SK-N-MC (cell line): ENCODE results near the gene PLEKHA5.

Experiments used
- DNase-seq: peaks from one replicate; pipeline ENCODE4 v3.0.0-alpha.2; 2011; ENCODE audit warnings: low read depth, low spot score
- H3K27ac ChIP-seq: fragments of 200-600 bp; sonication (generic); 2 replicates; pipeline ENCODE4 v1.5.1; 2016; ENCODE audit warnings: mixed run types
- H3K36me3 ChIP-seq: fragments of 200-600 bp; sonication (generic); 2 replicates; pipeline ENCODE4 v1.6.1; 2017; ENCODE audit warnings: antibody characterized with exemption, low read length, mixed read lengths; ENCODE audit not compliant: insufficient read depth
- H3K4me3 ChIP-seq: fragments of 200-600 bp; sonication (generic); 2 replicates; pipeline ENCODE4 v1.5.1; 2016
- H3K9ac ChIP-seq: fragments of 200-600 bp; sonication (generic); 2 replicates; pipeline ENCODE4 v1.8.0; 2017; ENCODE audit warnings: mixed run types, mixed read lengths; ENCODE audit not compliant: insufficient read length
- H3K9me3 ChIP-seq: fragments of 200-600 bp; sonication (generic); 2 replicates; pipeline ENCODE4 v1.6.1; 2017; ENCODE audit warnings: low read depth, mild to moderate bottlenecking, antibody characterized with exemption, low read length, moderate library complexity, mixed read lengths
- EZH2 ChIP-seq: fragments of 200-600 bp; sonication (generic); IDR thresholded peaks from one replicate; pipeline ENCODE4 v1.6.1; 2017; ENCODE audit warnings: antibody characterized with exemption
- FOXP2 ChIP-seq: optimal IDR thresholded peaks from 2 replicates; pipeline ENCODE3; 2011; ENCODE audit warnings: mild to moderate bottlenecking, moderate library complexity; ENCODE audit not compliant: insufficient read depth; ENCODE audit errors: extremely low read length, control extremely low read depth
- POLR2AphosphoS5 ChIP-seq: IDR thresholded peaks from 2 replicates; pipeline ENCODE4 v1.6.1; 2012; ENCODE audit warnings: mild to moderate bottlenecking, low read depth, low read length, borderline replicate concordance

Gene PLEKHA5

DNA sequence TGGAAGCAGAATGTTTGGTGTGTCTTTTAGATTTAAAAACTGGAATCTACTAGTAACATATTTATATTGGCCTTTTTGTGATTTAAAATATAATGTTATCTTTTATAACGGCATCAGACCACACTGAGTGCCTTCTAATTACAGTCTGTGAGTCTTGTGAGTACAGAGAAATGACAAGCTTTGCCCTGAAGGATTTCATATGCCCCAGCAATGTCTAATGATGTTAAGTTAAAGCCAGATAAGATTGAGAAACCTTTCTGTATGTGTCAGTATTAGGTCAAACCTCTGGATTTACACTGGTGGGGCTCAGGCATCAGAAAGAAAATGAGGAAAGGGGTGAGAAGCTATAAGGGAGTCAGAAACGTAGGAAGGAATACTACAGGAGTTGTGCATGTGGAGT lies 25.2 kb downstream of the PLEKHA5 start:
- Histone ChIP-seq H3K4me3 (no peak overlapping the region), H3K27ac (no peak overlapping the region), H3K9ac (no peak overlapping the region), H3K36me3 (no peaks in the 10 kb centered on the region), H3K9me3 (no peaks in the 10 kb centered on the region)
- TF ChIP-seq POLR2AphosphoS5 (no peak), FOXP2 (no peak), EZH2 (no peak)
- DNase-seq: no peak

GRCh38 chr12:19155981-19156734 lies 26.6 kb downstream of the PLEKHA5 start:
- H3K4me3 ChIP-seq: no peak overlapping the region
- no peaks in the 10 kb centered on the region for H3K9me3 ChIP-seq
- H3K9ac ChIP-seq: no peak overlapping the region
- H3K36me3 ChIP-seq: no peaks in the 10 kb centered on the region
- no peak overlapping the region for H3K27ac ChIP-seq
- no peak for TF ChIP-seq POLR2AphosphoS5
- no peak for TF ChIP-seq EZH2
- no peak for TF ChIP-seq FOXP2
- no peak for DNase-seq

GRCh38 chr12:19158923-19159322 lies 29.4 kb downstream of the PLEKHA5 start:
- H3K4me3 ChIP-seq: no peak overlapping the region
- no peak for TF ChIP-seq POLR2AphosphoS5
- no peaks in the 10 kb centered on the region for H3K36me3 ChIP-seq
- no peak overlapping the region for H3K27ac ChIP-seq
- no peaks in the 10 kb centered on the region for H3K9me3 ChIP-seq
- no peak overlapping the region for H3K9ac ChIP-seq
- no peak for DNase-seq

- no peak for TF ChIP-seq FOXP2
- TF ChIP-seq EZH2: no peak
- TF ChIP-seq POLR2AphosphoS5: no peak
- DNase-seq: no peak
- Histone ChIP-seq H3K36me3 (no peaks in the 10 kb centered on the region), H3K4me3 (no peak overlapping the region), H3K27ac (no peak overlapping the region), H3K9me3 (no peaks in the 10 kb centered on the region), H3K9ac (no peak overlapping the region)
Observed at GRCh38 chr12:19161216-19161615, 31.7 kb downstream of the PLEKHA5 start.

GRCh38 chr12:19165451-19165850 lies 35.9 kb downstream of the PLEKHA5 start:
- Histone ChIP-seq H3K27ac (no peak overlapping the region), H3K9me3 (no peaks in the 10 kb centered on the region), H3K36me3 (no peaks in the 10 kb centered on the region), H3K4me3 (no peak overlapping the region), H3K9ac (no peak overlapping the region)
- no peak for DNase-seq
- TF ChIP-seq POLR2AphosphoS5: no peak
- TF ChIP-seq FOXP2: no peak

GRCh38 chr12:19166387-19166786 lies 36.9 kb downstream of the PLEKHA5 start:
- Histone ChIP-seq H3K4me3 (no peak overlapping the region), H3K9me3 (no peaks in the 10 kb centered on the region), H3K27ac (no peak overlapping the region), H3K36me3 (no peaks in the 10 kb centered on the region), H3K9ac (no peak overlapping the region)
- TF ChIP-seq EZH2 (no peak), POLR2AphosphoS5 (no peak), FOXP2 (no peak)
- DNase-seq: no peak

GRCh38 chr12:19166956-19167355 lies 37.4 kb downstream of the PLEKHA5 start:
- TF ChIP-seq EZH2 (no peak), FOXP2 (no peak), POLR2AphosphoS5 (no peak)
- DNase-seq: no peak
- no peak overlapping the region for H3K4me3 ChIP-seq
- no peak overlapping the region for H3K27ac ChIP-seq
- H3K36me3 ChIP-seq: no peaks in the 10 kb centered on the region
- no peak overlapping the region for H3K9ac ChIP-seq
- no peaks in the 10 kb centered on the region for H3K9me3 ChIP-seq

GRCh38 chr12:19167708-19168107 lies 38.2 kb downstream of the PLEKHA5 start:
- Histone ChIP-seq H3K27ac (no peak overlapping the region), H3K4me3 (no peak overlapping the region)
- no peak for DNase-seq

GRCh38 chr12:19168644-19169043 lies 39.1 kb downstream of the PLEKHA5 start:
- Histone ChIP-seq H3K9me3 (no peaks in the 10 kb centered on the region), H3K9ac (no peak overlapping the region), H3K36me3 (no peaks in the 10 kb centered on the region), H3K27ac (no peak overlapping the region), H3K4me3 (no peak overlapping the region)
- TF ChIP-seq POLR2AphosphoS5 (no peak), EZH2 (no peak), FOXP2 (no peak)
- no peak for DNase-seq

More at GRCh38 chr12:19167708-19168107, 38.2 kb downstream of the PLEKHA5 start:
- H3K9me3 ChIP-seq: no peaks in the 10 kb centered on the region
- no peaks in the 10 kb centered on the region for H3K36me3 ChIP-seq
- H3K9ac ChIP-seq: no peak overlapping the region
- TF ChIP-seq FOXP2 (no peak), EZH2 (no peak), POLR2AphosphoS5 (no peak)
